B cell (primary cell): Measurements from ENCODE around the gene NFATC2.

Source experiments
- CTCF ChIP-seq: fragments of 200-600 bp; IDR thresholded peaks from one replicate; pipeline ENCODE4 v1.8.0; 2022; ENCODE audit warnings: antibody characterized with exemption, mild to moderate bottlenecking
- EZH2 ChIP-seq: IDR thresholded peaks from 2 replicates; pipeline ENCODE4 v1.6.1; 2012; ENCODE audit warnings: borderline replicate concordance, low read depth, mild to moderate bottlenecking, moderate library complexity, low read length; ENCODE audit not compliant: insufficient read depth, poor library complexity, severe bottlenecking

GRCh38 chr20:51450984-51451383, 91.5 kb downstream of the NFATC2 start:
- TF ChIP-seq EZH2 (no peak), CTCF (no peak)
